Loucy (cell line): ENCODE results near the gene DMBT1.

Experiments
- EZH2phosphoT487 ChIP-seq: fragments of 200-600 bp; IDR thresholded peaks from 2 replicates; pipeline ENCODE4 v1.6.1; 2018; ENCODE audit warnings: antibody characterized with exemption, mild to moderate bottlenecking, moderate library complexity, borderline replicate concordance
- TF ChIP-seq, protein P1 (sequence below): fragments of 200-600 bp; sonication (generic); conservative IDR thresholded peaks from 2 replicates; pipeline ENCODE4 v1.5.1; 2014; ENCODE audit warnings: mild to moderate bottlenecking, antibody characterized with exemption, low read length

GRCh38 chr10:122544493-122544892, 16.1 kb upstream of the DMBT1 start:
- TF ChIP-seq, protein P1, sequence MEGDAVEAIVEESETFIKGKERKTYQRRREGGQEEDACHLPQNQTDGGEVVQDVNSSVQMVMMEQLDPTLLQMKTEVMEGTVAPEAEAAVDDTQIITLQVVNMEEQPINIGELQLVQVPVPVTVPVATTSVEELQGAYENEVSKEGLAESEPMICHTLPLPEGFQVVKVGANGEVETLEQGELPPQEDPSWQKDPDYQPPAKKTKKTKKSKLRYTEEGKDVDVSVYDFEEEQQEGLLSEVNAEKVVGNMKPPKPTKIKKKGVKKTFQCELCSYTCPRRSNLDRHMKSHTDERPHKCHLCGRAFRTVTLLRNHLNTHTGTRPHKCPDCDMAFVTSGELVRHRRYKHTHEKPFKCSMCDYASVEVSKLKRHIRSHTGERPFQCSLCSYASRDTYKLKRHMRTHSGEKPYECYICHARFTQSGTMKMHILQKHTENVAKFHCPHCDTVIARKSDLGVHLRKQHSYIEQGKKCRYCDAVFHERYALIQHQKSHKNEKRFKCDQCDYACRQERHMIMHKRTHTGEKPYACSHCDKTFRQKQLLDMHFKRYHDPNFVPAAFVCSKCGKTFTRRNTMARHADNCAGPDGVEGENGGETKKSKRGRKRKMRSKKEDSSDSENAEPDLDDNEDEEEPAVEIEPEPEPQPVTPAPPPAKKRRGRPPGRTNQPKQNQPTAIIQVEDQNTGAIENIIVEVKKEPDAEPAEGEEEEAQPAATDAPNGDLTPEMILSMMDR = no peak
- TF ChIP-seq EZH2phosphoT487 = no peak
